AG09319 (cell line): ENCODE results near the gene APBB2.

Source experiments
- DNase-seq: peaks from one replicate; pipeline ENCODE4 v3.0.0-alpha.2; 2010; ENCODE audit warnings: low read depth; ENCODE audit errors: extremely low read depth
- CTCF ChIP-seq: IDR thresholded peaks from 2 replicates; pipeline ENCODE4 v1.5.1; 2011; ENCODE audit warnings: low read depth, mild to moderate bottlenecking, inconsistent platforms, low read length, moderate library complexity

Gene APBB2

GRCh38 chr4:41143311-41144039 is 70.9 kb downstream of the APBB2 start:
- TF ChIP-seq CTCF: no peak
- DNase-seq: peak; percentile 92

- no peak for DNase-seq
- TF ChIP-seq CTCF: no peak
These were observed 71.7 kb downstream of the APBB2 start for GRCh38 chr4:41142376-41143310.

GRCh38 chr4:41141900-41142299 is 72.4 kb downstream of the APBB2 start:
- TF ChIP-seq CTCF: no peak
- no peak for DNase-seq

- TF ChIP-seq CTCF: no peak
- DNase-seq: no peak
These were observed 73.9 kb downstream of the APBB2 start for GRCh38 chr4:41140410-41140809.

DNA sequence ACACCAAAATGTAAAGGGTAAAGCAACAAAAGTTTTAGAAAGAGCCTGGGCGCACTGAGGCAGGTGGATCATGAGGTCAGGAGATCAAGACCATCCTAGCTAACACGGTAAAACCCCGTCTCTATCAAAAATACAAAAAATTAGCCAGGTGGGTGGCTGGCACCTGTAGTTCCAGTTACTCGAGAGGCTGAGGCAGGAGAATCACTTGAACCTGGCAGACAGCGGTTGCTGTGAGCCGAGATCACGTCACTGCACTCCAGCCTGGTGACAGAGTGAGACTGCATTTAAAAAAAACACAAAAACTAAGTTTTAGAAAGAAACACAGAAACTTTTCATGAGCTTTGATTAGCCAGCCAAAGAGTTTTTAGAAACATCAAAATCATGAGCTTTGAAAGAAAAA is 76.5 kb downstream of the APBB2 start:
- no peak for DNase-seq
- no peak for TF ChIP-seq CTCF

DNA sequence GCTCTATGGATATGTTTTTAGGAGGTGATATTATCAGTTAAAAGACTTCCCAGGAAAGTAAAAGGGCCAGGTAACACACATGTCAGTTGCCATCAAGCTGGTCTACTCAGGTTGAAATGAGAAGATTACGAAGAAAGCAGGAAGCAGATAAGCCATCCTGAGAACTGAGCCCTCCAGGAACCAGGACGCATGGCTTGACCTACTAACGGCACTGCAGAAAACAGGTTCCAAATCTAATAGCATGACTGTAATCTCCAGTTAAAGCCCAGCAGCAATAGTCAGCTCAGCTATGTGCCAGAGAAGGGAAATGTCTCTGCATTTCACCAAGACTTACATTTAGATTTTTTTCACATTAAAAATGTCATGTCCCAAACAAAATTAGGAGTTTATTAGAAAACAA is 77.9 kb downstream of the APBB2 start:
- no peak for TF ChIP-seq CTCF
- DNase-seq: no peak

DNA sequence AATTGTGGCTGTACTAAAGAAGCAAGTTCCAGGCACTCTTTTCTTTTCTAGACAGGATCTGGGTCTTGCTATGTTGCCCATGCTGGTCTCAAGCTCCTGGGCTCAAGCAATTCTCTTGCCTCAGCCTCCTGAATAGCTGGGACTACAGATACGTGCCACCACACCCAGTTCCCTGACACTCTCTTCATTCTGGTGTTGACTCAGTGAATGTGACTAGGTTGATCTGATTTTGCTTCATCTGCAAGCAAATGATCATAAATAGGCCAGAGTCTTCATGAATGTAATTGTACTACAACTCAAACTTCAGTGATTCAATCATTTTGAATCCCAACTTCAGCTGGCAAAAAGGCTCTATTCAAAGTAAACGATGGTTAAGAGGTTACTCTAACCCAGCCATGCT is 78.5 kb downstream of the APBB2 start:
- no peak for DNase-seq
- TF ChIP-seq CTCF: no peak
